A673 (cell line): ENCODE data around the gene DPM1.

Experiments
- CTCF ChIP-seq: fragments of 300-800, 200-600 bp; sonication (generic); conservative IDR thresholded peaks from 2 replicates; pipeline ENCODE4 v1.5.1; 2017; ENCODE audit warnings: low read depth, mild to moderate bottlenecking, antibody characterized with exemption, low read length, moderate library complexity, mixed read lengths
- EZH2 ChIP-seq: fragments of 200-600 bp; sonication (generic); IDR thresholded peaks from 2 replicates; pipeline ENCODE4 v1.6.1; 2017; ENCODE audit warnings: borderline replicate concordance, low read depth, mild to moderate bottlenecking, mixed read lengths, antibody characterized with exemption, low read length; ENCODE audit not compliant: poor library complexity, severe bottlenecking

- no peak for TF ChIP-seq CTCF
- TF ChIP-seq EZH2 = no peak
Observed at GRCh38 chr20:50911030-50911429, 47.3 kb downstream of the DPM1 start.
